Measurements from ENCODE around the gene POLR3A. TPM values are rescaled to one million over a fixed set of nuclear protein-coding genes. Genes with fewer than 3 reads are reported as not detected.
"Not testable (repeated sequence)": the region's sequence is repeated elsewhere in the genome, so short reads cannot be mapped to it uniquely, and the experiment has no call there.

POLR3A gene
- polyA plus RNA-seq, 6 donors from 2014 or later: 0.92 to 11.2 (median 6.8) TPM

GRCh38 chr10:78002541-78003288, 26.6 kb downstream of the POLR3A start:
- Mint-ChIP-seq H3K4me1 (peaks cover 0 to 5% (median 0%) of the 10 kb centered on the region in 3 donors), H3K27me3 (no peaks in the 10 kb centered on the region), H3K4me3 (no peak overlapping the region), H3K36me3 (peaks cover 33 to 38% of the 10 kb centered on the region in 2 donors), H3K9me3 (no peaks in the 10 kb centered on the region), H3K27ac (peak overlapping the region in 1 of 6 donors; percentile 67)
- no peak for DNase-seq
- ATAC-seq (ENCODE audit: low read depth in 2 of 2): no peak

DNA sequence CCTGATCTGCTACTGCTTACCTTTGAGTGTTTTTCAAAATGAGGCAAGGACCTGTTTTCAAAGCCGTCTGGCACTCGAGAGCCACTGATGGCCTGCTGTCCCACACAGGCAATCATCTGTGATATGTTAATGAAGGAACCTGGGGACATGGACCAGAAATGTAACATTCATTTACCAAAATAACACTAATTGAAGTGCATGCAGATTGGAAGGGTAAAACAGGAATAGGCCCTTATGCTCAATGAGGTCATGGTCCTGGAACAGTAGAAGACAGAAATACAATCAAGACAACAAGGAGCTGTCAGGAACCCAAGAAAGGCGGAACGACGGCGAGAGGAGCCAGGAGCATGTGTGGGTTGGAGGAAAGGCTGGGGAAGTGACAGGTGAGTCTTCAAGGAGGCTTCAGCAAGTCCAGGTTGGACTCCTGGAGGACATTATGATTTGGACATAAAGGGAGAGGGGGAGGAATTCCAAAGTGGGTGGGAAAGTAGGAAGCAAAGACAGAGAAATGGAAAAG, 28.3 kb downstream of the POLR3A start:
- H3K27me3 Mint-ChIP-seq: no peaks in the 10 kb centered on the region
- H3K9me3 Mint-ChIP-seq: no peaks in the 10 kb centered on the region
- peaks cover 28 to 33% of the 10 kb centered on the region in 2 donors for H3K36me3 Mint-ChIP-seq
- no peak for DNase-seq
- peaks cover 0 to 5% (median 5%) of the 10 kb centered on the region in 3 donors for H3K4me1 Mint-ChIP-seq
- no peak overlapping the region for H3K4me3 Mint-ChIP-seq
- peak overlapping the region in 1 of 6 donors; percentile 1 for H3K27ac Mint-ChIP-seq
- no peak for ATAC-seq (ENCODE audit: low read depth in 2 of 2)

DNA sequence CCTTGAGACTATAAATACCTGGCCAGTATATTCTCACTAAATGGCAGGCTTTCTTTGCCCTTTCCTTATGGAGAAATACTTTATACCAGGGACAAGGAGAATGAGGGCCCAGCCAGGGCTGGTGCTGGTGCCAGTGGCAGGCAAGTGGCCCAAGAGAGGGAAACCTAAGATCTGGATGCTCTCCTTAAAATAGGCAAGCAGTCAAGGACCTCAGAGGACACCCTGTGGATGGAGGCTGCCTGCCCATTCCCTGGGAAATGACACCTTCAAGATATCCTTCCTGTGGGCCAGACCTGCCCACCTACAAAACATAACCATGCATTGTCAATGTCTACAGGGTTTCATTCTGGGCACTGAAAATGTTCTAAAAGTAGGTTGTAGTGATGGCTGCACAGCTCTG, 29.1 kb downstream of the POLR3A start:
- DNase-seq (no peak), ATAC-seq (ENCODE audit: low read depth in 2 of 2) (no peak)
- Mint-ChIP-seq H3K27me3 (no peaks in the 10 kb centered on the region), H3K36me3 (peaks cover 28% of the 10 kb centered on the region in 2 donors), H3K9me3 (no peaks in the 10 kb centered on the region), H3K4me1 (peaks cover 0 to 5% (median 5%) of the 10 kb centered on the region in 3 donors), H3K4me3 (no peak overlapping the region), H3K27ac (no peak overlapping the region)

GRCh38 chr10:77998780-77999179, 30.5 kb downstream of the POLR3A start:
- H3K4me3 Mint-ChIP-seq; H3K9me3 Mint-ChIP-seq; DNase-seq; ATAC-seq (ENCODE audit: low read depth in 2 of 2); H3K27me3 Mint-ChIP-seq; H3K27ac Mint-ChIP-seq: not testable (repeated sequence)
- peaks cover 0 to 10% (median 9%) of the 10 kb centered on the region in 3 donors for H3K4me1 Mint-ChIP-seq
- H3K36me3 Mint-ChIP-seq: peaks cover 27 to 34% of the 10 kb centered on the region in 2 donors

- ATAC-seq (ENCODE audit: low read depth in 2 of 2) (no peak), DNase-seq (no peak)
- peaks cover 0 to 11% (median 4%) of the 10 kb centered on the region in 3 donors for H3K4me1 Mint-ChIP-seq
- no peak overlapping the region for H3K4me3 Mint-ChIP-seq
- H3K9me3 Mint-ChIP-seq: no peaks in the 10 kb centered on the region
- H3K27ac Mint-ChIP-seq: peak overlapping the region in 1 of 6 donors; percentile 39
- H3K36me3 Mint-ChIP-seq: peaks cover 17 to 29% of the 10 kb centered on the region in 2 donors
- H3K27me3 Mint-ChIP-seq: no peaks in the 10 kb centered on the region
Observed at GRCh38 chr10:77993620-77994019, 35.7 kb downstream of the POLR3A start.

GRCh38 chr10:77989081-77989724, 40.1 kb downstream of the POLR3A start:
- peaks cover 26 to 35% of the 10 kb centered on the region in 2 donors for H3K36me3 Mint-ChIP-seq
- peaks cover 0 to 5% (median 4%) of the 10 kb centered on the region in 3 donors for H3K4me1 Mint-ChIP-seq
- H3K9me3 Mint-ChIP-seq: no peaks in the 10 kb centered on the region
- no peak overlapping the region for H3K27ac Mint-ChIP-seq
- DNase-seq (no peak), ATAC-seq (ENCODE audit: low read depth in 2 of 2) (no peak)
- no peak overlapping the region for H3K4me3 Mint-ChIP-seq
- no peaks in the 10 kb centered on the region for H3K27me3 Mint-ChIP-seq

DNA sequence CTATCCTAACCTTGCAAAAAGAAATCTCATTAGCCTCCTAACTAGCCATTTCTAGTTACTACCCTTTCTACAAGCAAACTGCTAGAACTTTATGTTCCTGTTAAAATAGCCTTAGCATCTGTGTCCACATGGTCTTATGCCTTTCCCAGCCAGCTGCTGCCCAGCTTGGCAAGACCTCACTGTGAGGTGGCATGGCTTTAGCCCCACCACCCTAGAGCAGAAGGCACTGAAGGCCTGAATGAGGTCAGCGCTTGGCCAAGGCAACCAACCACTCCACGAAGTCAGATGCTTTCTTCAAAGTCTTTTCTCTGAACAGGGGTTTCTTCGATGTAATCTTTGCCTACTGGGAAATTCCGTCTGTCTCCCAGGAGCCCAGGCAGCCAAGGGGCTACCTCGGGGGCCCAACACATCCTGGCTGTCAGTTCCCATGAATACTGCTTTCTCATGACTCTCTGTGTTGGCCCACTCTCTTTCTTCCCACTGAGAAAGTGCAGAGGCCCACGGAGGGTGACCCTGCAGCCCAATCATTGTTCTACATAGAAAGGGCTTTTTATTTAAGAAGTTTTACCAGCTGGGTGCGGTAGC, 41.6 kb downstream of the POLR3A start:
- peaks cover 30 to 32% of the 10 kb centered on the region in 2 donors for H3K36me3 Mint-ChIP-seq
- DNase-seq (no peak), ATAC-seq (ENCODE audit: low read depth in 2 of 2) (no peak)
- H3K4me3 Mint-ChIP-seq: no peak overlapping the region
- no peaks in the 10 kb centered on the region for H3K9me3 Mint-ChIP-seq
- H3K27ac Mint-ChIP-seq: peak overlapping the region in 1 of 6 donors; percentile 68
- H3K27me3 Mint-ChIP-seq: no peaks in the 10 kb centered on the region
- no peaks in the 10 kb centered on the region for H3K4me1 Mint-ChIP-seq

DNA sequence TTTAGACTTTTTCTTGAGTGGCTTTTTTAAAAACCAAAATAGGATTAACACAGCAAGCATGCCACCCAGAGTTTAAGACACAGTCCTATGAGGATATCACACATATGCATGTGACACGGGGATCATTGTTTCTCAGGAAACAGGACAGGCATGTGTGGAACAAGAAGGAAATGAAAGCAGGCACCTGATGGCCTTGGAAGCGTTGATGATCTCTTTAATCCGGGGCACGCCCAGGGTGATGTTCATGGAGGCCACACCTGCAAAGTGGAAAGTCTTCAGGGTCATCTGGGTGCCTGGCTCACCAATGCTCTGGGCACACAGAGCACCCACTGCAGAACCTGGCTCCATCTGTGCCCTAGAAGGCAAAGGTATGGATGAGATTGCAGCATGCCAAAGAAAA, 44.3 kb downstream of the POLR3A start:
- ATAC-seq (ENCODE audit: low read depth in 2 of 2): no peak
- H3K4me1 Mint-ChIP-seq: no peaks in the 10 kb centered on the region
- H3K27me3 Mint-ChIP-seq: no peaks in the 10 kb centered on the region
- H3K4me3 Mint-ChIP-seq: no peak overlapping the region
- no peaks in the 10 kb centered on the region for H3K9me3 Mint-ChIP-seq
- peaks cover 37 to 42% of the 10 kb centered on the region in 2 donors for H3K36me3 Mint-ChIP-seq
- no peak overlapping the region for H3K27ac Mint-ChIP-seq
- no peak for DNase-seq

DNA sequence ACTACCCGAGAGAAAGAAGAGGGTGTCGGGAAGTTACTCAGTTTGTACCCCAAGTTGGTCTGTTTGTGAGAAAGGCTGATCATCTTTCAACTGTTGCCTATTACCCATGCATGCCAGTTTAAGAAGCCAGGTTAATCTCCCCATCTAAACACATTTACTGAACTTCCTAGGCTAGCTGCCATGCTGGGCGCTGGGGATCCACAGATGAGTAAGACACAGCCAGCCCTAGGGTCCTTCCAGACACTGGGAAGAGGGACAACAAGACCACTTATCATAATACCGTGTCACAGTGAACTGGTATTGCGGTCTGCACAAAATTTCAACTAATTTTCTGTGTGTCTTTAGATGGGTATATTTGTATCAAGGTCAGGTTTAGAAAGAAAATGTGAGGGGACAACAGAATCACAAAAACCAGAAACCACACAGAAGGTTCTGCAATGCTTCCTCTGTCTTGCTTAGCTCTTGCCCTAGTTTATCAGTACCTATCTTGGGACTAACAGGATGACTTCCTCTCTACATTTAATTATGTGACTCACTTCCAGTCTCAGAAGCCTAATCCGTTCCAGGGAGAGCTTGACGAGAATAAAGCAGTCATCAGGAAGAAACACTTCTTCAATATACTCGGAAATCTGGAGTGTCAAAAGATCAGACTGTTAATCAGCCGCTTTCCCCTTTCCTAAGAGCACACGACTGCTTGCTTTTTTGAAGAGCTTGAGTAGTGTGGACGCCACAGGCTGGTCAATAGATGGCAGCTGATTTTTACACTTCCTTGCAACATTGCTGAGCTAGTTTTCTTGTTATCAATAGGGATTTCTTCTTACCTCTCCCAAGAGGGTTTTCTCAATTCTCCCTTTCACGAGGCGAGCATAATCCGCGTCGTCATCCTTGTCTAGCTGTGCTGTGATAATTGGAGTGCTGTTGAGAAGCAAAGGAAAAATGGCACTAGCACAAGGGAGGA, 45.7 kb downstream of the POLR3A start:
- peak overlapping the region in 1 of 6 donors; percentile 51 for H3K27ac Mint-ChIP-seq

DNA sequence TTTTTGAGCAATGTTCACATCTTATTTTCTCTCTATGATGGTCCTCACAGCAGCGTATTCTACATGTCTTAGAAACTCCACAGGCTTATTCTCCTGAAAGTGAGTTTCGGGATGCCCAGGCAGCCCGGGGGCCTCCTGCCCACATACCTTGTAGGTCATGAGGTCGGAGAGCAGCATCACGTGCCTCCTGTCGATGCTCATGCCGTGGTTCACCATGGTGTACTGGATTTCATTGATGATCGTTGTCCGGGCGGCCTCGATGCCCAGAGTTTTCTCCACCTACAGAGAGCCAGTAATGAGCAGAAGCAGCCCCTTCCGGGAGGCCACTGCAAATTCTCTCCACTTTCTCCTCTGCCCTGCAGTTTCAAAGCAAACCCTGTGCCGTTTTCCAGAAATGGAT, 48.0 kb downstream of the POLR3A start:
- no peaks in the 10 kb centered on the region for H3K4me1 Mint-ChIP-seq
- H3K36me3 Mint-ChIP-seq: peaks cover 55 to 56% of the 10 kb centered on the region in 2 donors
- H3K27ac Mint-ChIP-seq: peak overlapping the region in 1 of 6 donors; percentile 8
- no peaks in the 10 kb centered on the region for H3K9me3 Mint-ChIP-seq
- ATAC-seq (ENCODE audit: low read depth in 2 of 2) (no peak), DNase-seq (no peak)
- no peak overlapping the region for H3K4me3 Mint-ChIP-seq
- no peaks in the 10 kb centered on the region for H3K27me3 Mint-ChIP-seq

More for the DNA sequence above, 45.7 kb downstream of the POLR3A start:
- DNase-seq (no peak), ATAC-seq (ENCODE audit: low read depth in 2 of 2) (no peak)
- Mint-ChIP-seq H3K36me3 (peaks cover 39 to 43% of the 10 kb centered on the region in 2 donors), H3K4me1 (no peaks in the 10 kb centered on the region), H3K27me3 (no peaks in the 10 kb centered on the region), H3K4me3 (no peak overlapping the region), H3K9me3 (no peaks in the 10 kb centered on the region)

DNA sequence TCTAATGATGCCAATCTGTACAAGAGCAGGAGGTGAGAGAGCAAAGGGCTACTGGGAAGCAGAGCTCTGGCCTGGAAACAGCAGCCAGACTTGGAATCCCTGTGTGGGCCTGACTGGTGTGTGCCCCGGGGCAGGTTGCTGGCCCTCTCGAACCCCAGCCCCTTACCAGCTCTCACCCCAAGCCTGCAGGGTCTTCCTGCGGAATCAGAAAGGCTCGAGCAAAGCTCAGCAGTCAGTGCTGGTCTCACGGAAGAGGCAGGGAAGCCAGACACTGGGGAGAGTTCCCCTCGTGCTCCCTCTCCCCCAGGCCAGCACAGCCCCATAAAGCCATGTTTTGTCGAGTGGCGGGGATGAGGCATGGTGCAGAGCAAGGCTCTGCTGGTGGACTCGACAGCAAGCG, 50.1 kb downstream of the POLR3A start:
- Mint-ChIP-seq H3K4me3 (no peak overlapping the region), H3K36me3 (peaks cover 43 to 51% of the 10 kb centered on the region in 2 donors), H3K4me1 (no peaks in the 10 kb centered on the region), H3K27me3 (no peaks in the 10 kb centered on the region), H3K27ac (no peak overlapping the region), H3K9me3 (no peaks in the 10 kb centered on the region)
- ATAC-seq (ENCODE audit: low read depth in 2 of 2): no peak
- no peak for DNase-seq

GRCh38 chr10:77978360-77978759, 51.0 kb downstream of the POLR3A start:
- Mint-ChIP-seq H3K36me3 (peaks cover 35 to 51% of the 10 kb centered on the region in 2 donors), H3K9me3 (no peaks in the 10 kb centered on the region), H3K27me3 (no peaks in the 10 kb centered on the region), H3K27ac (peak overlapping the region in 1 of 6 donors; percentile 76), H3K4me1 (no peaks in the 10 kb centered on the region), H3K4me3 (no peak overlapping the region)
- DNase-seq (no peak), ATAC-seq (ENCODE audit: low read depth in 2 of 2) (no peak)

DNA sequence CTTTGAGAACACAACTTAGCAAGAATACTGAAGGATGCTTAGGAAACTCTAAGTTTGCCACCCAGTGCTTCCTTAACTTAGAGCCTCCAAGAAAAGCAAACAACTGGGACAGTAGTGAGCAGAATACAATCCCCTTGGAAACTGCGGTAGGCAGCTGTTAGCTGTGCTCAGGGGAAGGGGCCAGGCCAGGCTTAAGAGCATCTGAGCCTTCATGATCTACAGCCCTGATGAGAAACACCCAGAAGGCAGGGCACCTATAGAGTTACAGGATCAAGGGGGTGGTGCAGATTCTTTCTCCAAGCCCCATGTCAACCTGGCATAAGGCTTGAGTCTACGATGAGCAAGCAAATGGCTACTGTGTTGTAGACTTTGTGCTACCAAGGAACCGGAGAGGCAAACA, 51.4 kb downstream of the POLR3A start:
- DNase-seq: no peak
- no peak overlapping the region for H3K4me3 Mint-ChIP-seq
- no peak for ATAC-seq (ENCODE audit: low read depth in 2 of 2)

More for the DNA sequence above, 51.4 kb downstream of the POLR3A start:
- H3K9me3 Mint-ChIP-seq: no peaks in the 10 kb centered on the region
- peaks cover 31 to 49% of the 10 kb centered on the region in 2 donors for H3K36me3 Mint-ChIP-seq
- no peak overlapping the region for H3K27ac Mint-ChIP-seq
- no peaks in the 10 kb centered on the region for H3K4me1 Mint-ChIP-seq
- no peaks in the 10 kb centered on the region for H3K27me3 Mint-ChIP-seq

All from naive B cell (primary cell).